ENCODE data around the gene PPARA.

- TF ChIP-seq CTCF (IDR thresholded peaks at IDR 0.05; ENCODE audit: insufficient read depth, low read depth, low read length) (no peak), EZH2 (IDR thresholded peaks at IDR 0.05; ENCODE audit: insufficient read depth, low read length) (no peak)
These were observed 70.6 kb downstream of the PPARA start for GRCh38 chr22:46220921-46221320.

All from astrocyte (in vitro differentiated cells and primary cell).